ENCODE measurements around the gene ASB14.

ASB14 gene

GRCh38 chr3:57261119-57261518, 31.4 kb downstream of the ASB14 start:
- DNase-seq (ENCODE audit: low read depth), result no peak

GRCh38 chr3:57257678-57258077, 34.8 kb downstream of the ASB14 start:
- no peak for DNase-seq (ENCODE audit: low read depth)

GRCh38 chr3:57256844-57257243, 35.6 kb downstream of the ASB14 start:
- no peak for DNase-seq (ENCODE audit: low read depth)

- DNase-seq (ENCODE audit: low read depth), result no peak
Observed at GRCh38 chr3:57252404-57252803, 40.1 kb downstream of the ASB14 start.

GRCh38 chr3:57244946-57245345, 47.5 kb downstream of the ASB14 start:
- DNase-seq (ENCODE audit: low read depth), result no peak

- no peak for DNase-seq (ENCODE audit: low read depth)
Observed at GRCh38 chr3:57234613-57235575, 57.6 kb downstream of the ASB14 start.

- DNase-seq (ENCODE audit: low read depth), result no peak
Observed at GRCh38 chr3:57233799-57234198, 58.7 kb downstream of the ASB14 start.

GRCh38 chr3:57230006-57230405, 62.5 kb downstream of the ASB14 start:
- no peak for DNase-seq (ENCODE audit: low read depth)

- peak; percentile 10 for DNase-seq (ENCODE audit: low read depth)
Observed at GRCh38 chr3:57227930-57228751, 64.3 kb downstream of the ASB14 start.

GRCh38 chr3:57227204-57227929, 65.1 kb downstream of the ASB14 start, which contains the start of gene APPL1:
Gene APPL1 (plus strand): TSS chr3:57227729. CDS start chr3:57227884, 155 bp downstream.
- DNase-seq (ENCODE audit: low read depth), result peak; percentile 79

- no peak for DNase-seq (ENCODE audit: low read depth)
Observed at GRCh38 chr3:57226176-57226575, 66.3 kb downstream of the ASB14 start.

GRCh38 chr3:57224856-57225255, 67.6 kb downstream of the ASB14 start:
- no peak for DNase-seq (ENCODE audit: low read depth)

GRCh38 chr3:57221883-57222282, 70.6 kb downstream of the ASB14 start:
- DNase-seq (ENCODE audit: low read depth), result no peak
